Purkinje cell (primary cell): ENCODE results near the gene CPE. TPM values are rescaled to one million over a fixed set of nuclear protein-coding genes. Genes with fewer than 3 reads are reported as not detected.

Experiments used
- polyA plus RNA-seq: library from polyadenylated mRNA; unstranded; fragments of >200 nt; fragmentation: Nextera tagmentation; gene quantifications from 2 replicates; pipeline ENCODE4 v1.2.1, GENCODE V29; 2014

The CPE gene
- 852 and 876 TPM in 2 replicates for polyA plus RNA-seq

GRCh38 chr4:165378745-165379677, at the start of gene CPE:
TSS of gene CPE (plus strand) at chr4:165379008. CDS start at chr4:165379222, 214 bp downstream.

Other genes with a start within 250 kb of the CPE start
- gene KLHL2, start 171.4 kb upstream of the CPE start, polyA plus RNA-seq: 40.3 and 58.4 TPM in 2 replicates
- gene MSMO1, start 51.3 kb upstream of the CPE start, polyA plus RNA-seq: 63.7 and 100 TPM in 2 replicates